ENCODE data around the gene C4orf50.
A peak's percentile ranks its signal among the peaks of the same experiment; 100 is the strongest.

The C4orf50 gene

DNA sequence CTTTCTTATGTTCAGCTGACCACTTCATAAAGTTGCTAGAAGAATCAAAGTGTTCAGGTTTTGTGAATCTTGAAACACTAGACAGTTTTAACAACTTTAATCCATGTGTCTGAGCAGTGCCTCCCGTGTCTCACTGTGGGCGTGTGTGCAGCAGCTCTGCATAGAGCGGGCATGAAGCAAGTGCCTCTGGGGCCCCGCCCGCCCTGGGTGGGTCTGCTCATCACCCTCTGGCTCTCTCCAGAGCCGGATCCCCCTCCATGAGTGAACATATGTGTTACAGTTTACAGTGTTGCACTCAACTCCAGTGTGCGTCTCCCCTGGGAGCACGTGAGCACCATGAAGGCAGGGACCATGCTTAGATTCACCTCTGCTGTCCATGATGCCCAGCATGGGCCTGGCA lies 87.8 kb downstream of the C4orf50 start:
- Mint-ChIP-seq H3K27me3 (ENCODE audit: low read depth) (peaks cover 22% of the 10 kb centered on the region), H3K4me3 (no peak overlapping the region), H3K4me1 (peaks cover 64% of the 10 kb centered on the region), H3K9me3 (no peaks in the 10 kb centered on the region), H3K36me3 (ENCODE audit: low read depth) (no peaks in the 10 kb centered on the region), H3K27ac (peak overlapping the region in 1 of 3 experiments; percentile 1)
- TF ChIP-seq, protein P1, sequence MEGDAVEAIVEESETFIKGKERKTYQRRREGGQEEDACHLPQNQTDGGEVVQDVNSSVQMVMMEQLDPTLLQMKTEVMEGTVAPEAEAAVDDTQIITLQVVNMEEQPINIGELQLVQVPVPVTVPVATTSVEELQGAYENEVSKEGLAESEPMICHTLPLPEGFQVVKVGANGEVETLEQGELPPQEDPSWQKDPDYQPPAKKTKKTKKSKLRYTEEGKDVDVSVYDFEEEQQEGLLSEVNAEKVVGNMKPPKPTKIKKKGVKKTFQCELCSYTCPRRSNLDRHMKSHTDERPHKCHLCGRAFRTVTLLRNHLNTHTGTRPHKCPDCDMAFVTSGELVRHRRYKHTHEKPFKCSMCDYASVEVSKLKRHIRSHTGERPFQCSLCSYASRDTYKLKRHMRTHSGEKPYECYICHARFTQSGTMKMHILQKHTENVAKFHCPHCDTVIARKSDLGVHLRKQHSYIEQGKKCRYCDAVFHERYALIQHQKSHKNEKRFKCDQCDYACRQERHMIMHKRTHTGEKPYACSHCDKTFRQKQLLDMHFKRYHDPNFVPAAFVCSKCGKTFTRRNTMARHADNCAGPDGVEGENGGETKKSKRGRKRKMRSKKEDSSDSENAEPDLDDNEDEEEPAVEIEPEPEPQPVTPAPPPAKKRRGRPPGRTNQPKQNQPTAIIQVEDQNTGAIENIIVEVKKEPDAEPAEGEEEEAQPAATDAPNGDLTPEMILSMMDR (IDR thresholded peaks at IDR 0.05; ENCODE audit: unreplicated experiment in 3 of 3): no peak

DNA sequence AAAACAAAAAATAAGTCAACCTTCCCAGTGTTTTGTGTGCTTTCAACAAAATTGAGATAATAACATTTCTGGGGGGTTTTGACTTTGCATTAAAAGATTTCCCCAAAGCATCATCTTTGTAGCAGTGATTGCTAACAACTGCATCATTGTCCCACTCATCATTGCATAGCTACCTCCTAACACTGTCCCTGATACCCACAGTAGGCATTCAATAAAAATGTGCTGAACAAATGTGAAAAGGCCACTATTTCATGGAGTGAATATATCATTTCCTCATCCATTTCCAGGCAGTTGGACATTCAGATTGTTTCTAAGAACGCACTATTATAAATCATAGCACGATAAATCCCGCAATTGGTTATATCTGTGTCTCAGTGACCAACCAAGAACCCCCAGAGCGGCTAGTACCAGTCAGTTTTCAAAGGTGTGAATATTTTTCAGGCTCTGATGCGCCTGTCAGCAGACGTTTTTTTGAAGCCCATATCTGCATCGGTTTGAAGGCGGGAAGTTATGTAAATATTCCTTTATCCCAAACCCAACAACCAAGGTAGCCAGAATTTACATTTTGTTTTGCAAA lies 89.3 kb downstream of the C4orf50 start:
- Mint-ChIP-seq H3K9me3 (no peaks in the 10 kb centered on the region), H3K4me3 (no peak overlapping the region), H3K4me1 (peaks cover 56% of the 10 kb centered on the region), H3K27me3 (ENCODE audit: low read depth) (peaks cover 18% of the 10 kb centered on the region), H3K36me3 (ENCODE audit: low read depth) (no peaks in the 10 kb centered on the region), H3K27ac (peak overlapping the region; percentile 13 to 72 (median 33))
- TF ChIP-seq, protein P1 (IDR thresholded peaks at IDR 0.05; ENCODE audit: unreplicated experiment in 3 of 3): no peak

DNA sequence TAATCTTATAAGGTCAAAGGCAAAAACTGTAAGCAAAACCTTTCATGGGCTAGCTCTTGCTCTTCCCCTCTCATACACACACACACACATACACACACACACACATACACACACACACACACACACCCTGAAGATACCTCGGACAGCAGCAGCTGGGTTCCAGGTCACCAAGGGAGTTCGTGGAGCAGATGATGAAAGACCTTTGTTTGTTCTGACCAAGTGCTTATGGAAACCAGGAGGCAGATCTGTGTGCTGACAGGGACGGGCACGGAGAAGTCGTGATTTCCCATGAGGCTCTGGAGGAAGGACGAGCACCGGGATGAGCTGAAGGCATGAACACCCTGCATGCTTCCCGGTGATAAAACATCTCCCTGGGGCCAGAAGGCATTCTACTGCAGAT lies 90.0 kb downstream of the C4orf50 start:
- peaks cover 13% of the 10 kb centered on the region for H3K27me3 Mint-ChIP-seq (ENCODE audit: low read depth)
- no peak overlapping the region for H3K4me3 Mint-ChIP-seq
- no peaks in the 10 kb centered on the region for H3K36me3 Mint-ChIP-seq (ENCODE audit: low read depth)
- TF ChIP-seq, protein P1 (IDR thresholded peaks at IDR 0.05; ENCODE audit: unreplicated experiment in 3 of 3): no peak
- H3K9me3 Mint-ChIP-seq: no peaks in the 10 kb centered on the region
- H3K27ac Mint-ChIP-seq: peak overlapping the region in 1 of 3 experiments; percentile 4
- peaks cover 56% of the 10 kb centered on the region for H3K4me1 Mint-ChIP-seq

DNA sequence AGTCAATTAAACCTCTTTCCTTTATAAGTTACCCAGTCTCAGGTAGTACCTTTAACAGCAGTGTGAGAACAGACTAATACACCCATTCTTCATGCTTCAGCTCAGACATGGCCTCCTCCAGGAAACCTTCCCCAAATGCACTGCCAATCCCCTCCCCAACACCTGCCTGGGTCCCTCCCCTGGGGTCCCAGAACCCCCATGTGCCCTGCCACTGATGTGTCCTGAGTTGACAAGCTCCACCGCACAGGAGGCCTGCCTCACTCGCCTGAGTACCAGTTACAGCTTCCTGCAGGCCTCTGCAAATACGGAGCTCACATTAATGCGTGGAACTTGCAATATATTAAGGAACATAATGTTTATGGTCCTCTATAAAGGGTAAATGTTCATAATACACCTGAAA lies 90.5 kb downstream of the C4orf50 start:
- TF ChIP-seq, protein P1 (IDR thresholded peaks at IDR 0.05; ENCODE audit: unreplicated experiment in 3 of 3): no peak
- Mint-ChIP-seq H3K9me3 (no peaks in the 10 kb centered on the region), H3K27me3 (ENCODE audit: low read depth) (peaks cover 12% of the 10 kb centered on the region), H3K4me3 (no peak overlapping the region), H3K27ac (peak overlapping the region in 1 of 3 experiments; percentile 24), H3K4me1 (peaks cover 56% of the 10 kb centered on the region), H3K36me3 (ENCODE audit: low read depth) (no peaks in the 10 kb centered on the region)

DNA sequence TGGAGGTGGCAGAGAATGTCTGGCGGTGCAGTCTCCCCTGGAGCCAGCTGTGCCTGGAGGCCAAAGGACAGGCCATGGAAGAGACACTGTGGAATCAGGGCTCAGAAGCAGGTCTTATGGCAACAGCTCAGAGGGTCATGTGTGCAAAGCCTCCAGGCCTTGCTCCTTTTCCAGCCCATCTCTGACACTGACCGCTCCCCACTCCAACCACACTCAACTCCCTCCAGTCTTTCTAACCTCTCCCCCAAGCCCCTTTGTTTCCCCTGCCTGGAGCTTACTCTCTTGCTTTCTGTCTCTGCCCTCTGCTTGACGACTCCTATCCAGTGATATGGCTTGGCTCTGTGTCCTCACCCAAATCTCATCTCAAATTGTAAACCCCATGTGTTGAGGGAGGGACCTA lies 91.1 kb downstream of the C4orf50 start:
- peaks cover 16% of the 10 kb centered on the region for H3K27me3 Mint-ChIP-seq (ENCODE audit: low read depth)
- H3K4me1 Mint-ChIP-seq: peaks cover 56% of the 10 kb centered on the region
- H3K4me3 Mint-ChIP-seq: no peak overlapping the region
- H3K9me3 Mint-ChIP-seq: no peaks in the 10 kb centered on the region
- TF ChIP-seq, protein P1 (IDR thresholded peaks at IDR 0.05; ENCODE audit: unreplicated experiment in 3 of 3): no peak
- no peaks in the 10 kb centered on the region for H3K36me3 Mint-ChIP-seq (ENCODE audit: low read depth)
- H3K27ac Mint-ChIP-seq: peak overlapping the region in 1 of 3 experiments; percentile 5

DNA sequence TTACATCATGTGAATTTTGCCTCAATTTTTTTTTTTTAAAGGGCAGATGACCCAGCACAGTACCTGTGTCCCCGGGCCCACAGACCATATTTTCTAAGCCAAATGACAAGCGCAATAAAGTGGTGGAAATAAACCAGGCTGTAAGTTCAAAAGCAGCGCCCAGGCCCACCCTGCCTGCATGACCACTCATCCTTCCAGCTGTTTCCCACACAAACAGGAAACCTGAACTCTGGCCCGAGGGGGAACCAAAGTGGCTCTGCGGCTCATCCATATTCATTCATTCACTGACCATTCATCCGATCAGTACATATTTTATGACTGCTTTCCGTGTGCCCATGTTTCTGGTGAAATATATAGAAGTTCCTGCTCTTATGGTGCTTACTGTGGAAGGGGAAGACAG lies 91.6 kb downstream of the C4orf50 start:
- H3K9me3 Mint-ChIP-seq: no peaks in the 10 kb centered on the region
- peak overlapping the region in 1 of 3 experiments; percentile 5 for H3K27ac Mint-ChIP-seq
- TF ChIP-seq, protein P1 (IDR thresholded peaks at IDR 0.05; ENCODE audit: unreplicated experiment in 3 of 3): no peak
- no peaks in the 10 kb centered on the region for H3K36me3 Mint-ChIP-seq (ENCODE audit: low read depth)
- H3K4me1 Mint-ChIP-seq: peaks cover 60% of the 10 kb centered on the region
- peaks cover 19% of the 10 kb centered on the region for H3K27me3 Mint-ChIP-seq (ENCODE audit: low read depth)
- H3K4me3 Mint-ChIP-seq: no peak overlapping the region

Measured in nephron (organoid).